Muscle layer of duodenum (tissue), 2 donors: ENCODE data around the gene CYSLTR1.
"Not testable (repeated sequence)": the region's sequence is repeated elsewhere in the genome, so short reads cannot be mapped to it uniquely, and the experiment has no call there.

Experiments
- H3K27ac ChIP-seq: one replicate; pipeline ENCODE4 v1.7.0; 2013; ENCODE audit warnings: mild to moderate bottlenecking, low read length
- H3K27me3 ChIP-seq: one replicate; pipeline ENCODE4 v1.7.0; 2013; ENCODE audit warnings: low read depth, mild to moderate bottlenecking, control low read depth, low read length
- H3K36me3 ChIP-seq, 2 donors: one replicate each; pipeline ENCODE4 v1.7.0; 2013; ENCODE audit warnings: low read length in 2 of 2, control low read depth in 1 of 2, mild to moderate bottlenecking in 1 of 2; ENCODE audit not compliant: insufficient read depth in 2 of 2, control insufficient read depth in 1 of 2
- H3K4me1 ChIP-seq, 2 donors: one replicate each; pipeline ENCODE4 v1.7.0; 2013; ENCODE audit warnings: low read length in 2 of 2, mild to moderate bottlenecking in 2 of 2, control low read depth in 1 of 2, moderate library complexity in 1 of 2; ENCODE audit not compliant: insufficient read depth in 2 of 2, control insufficient read depth in 1 of 2
- H3K4me3 ChIP-seq, 2 donors: one replicate each; pipeline ENCODE4 v1.7.0; 2013; ENCODE audit warnings: low read length in 2 of 2, low read depth in 1 of 2, mild to moderate bottlenecking in 1 of 2
- H3K9me3 ChIP-seq, 2 donors: one replicate each; pipeline ENCODE4 v1.7.0; 2013; ENCODE audit warnings: low read length in 2 of 2, control low read depth in 1 of 2, mild to moderate bottlenecking in 1 of 2; ENCODE audit not compliant: control insufficient read depth in 1 of 2
- donor health status: healthy.

The CYSLTR1 gene

GRCh38 chrX:78322863-78323262, 4.5 kb downstream of the CYSLTR1 start:
- Histone ChIP-seq H3K9me3 (no peaks in the 10 kb centered on the region), H3K27ac (no peak overlapping the region), H3K4me3 (no peak overlapping the region), H3K27me3 (no peaks in the 10 kb centered on the region), H3K4me1 (peaks cover 0 to 5% of the 10 kb centered on the region in 2 donors), H3K36me3 (no peaks in the 10 kb centered on the region)

DNA sequence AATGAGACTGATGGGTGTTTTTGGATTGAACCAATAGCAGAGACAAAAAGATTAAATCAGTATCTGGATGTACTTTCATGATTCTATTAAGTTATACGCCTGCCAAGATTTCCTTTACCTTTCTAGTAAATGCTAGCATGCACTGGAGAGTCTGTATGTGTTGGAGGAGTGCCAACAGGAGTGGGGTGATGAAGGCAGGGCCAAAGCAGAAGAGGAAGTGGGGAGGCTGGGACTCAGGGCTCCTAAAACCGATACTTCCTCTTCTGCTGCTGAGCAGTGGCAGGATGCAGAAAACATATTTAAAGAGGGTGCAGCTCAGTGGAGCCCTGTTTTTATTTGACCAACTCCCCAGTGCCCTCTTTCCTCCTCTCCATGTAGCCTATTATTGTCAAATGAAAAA, 5.6 kb downstream of the CYSLTR1 start:
- H3K27me3 ChIP-seq, result no peaks in the 10 kb centered on the region
- H3K4me1 ChIP-seq, result peaks cover 0 to 5% of the 10 kb centered on the region in 2 donors
- H3K4me3 ChIP-seq, result no peak overlapping the region
- no peaks in the 10 kb centered on the region for H3K9me3 ChIP-seq
- H3K36me3 ChIP-seq, result no peaks in the 10 kb centered on the region
- H3K27ac ChIP-seq, result no peak overlapping the region

DNA sequence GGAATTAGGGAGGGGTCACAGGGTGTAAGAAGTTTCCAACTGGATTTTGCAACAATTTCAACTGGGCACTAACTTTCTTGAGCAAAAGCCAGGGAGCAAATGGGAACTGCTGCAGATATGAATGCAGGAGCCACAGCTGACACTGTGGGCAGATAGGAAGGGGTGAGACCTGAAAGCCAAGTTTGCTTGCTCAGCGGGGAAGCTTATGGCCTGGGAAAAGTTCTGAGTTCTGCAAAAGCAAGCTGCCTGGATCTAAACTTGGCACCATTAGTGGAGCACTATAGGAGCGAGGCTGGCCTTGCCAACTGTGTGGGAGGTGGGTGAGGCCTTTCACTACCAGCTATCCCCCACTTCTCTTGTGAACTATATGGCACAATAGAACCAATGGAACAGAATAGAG, 11.1 kb downstream of the CYSLTR1 start:
- no peaks in the 10 kb centered on the region for H3K9me3 ChIP-seq

GRCh38 chrX:78315745-78316144, 11.7 kb downstream of the CYSLTR1 start:
- H3K9me3 ChIP-seq, result no peaks in the 10 kb centered on the region
- no peaks in the 10 kb centered on the region for H3K27me3 ChIP-seq
- H3K36me3 ChIP-seq, result no peaks in the 10 kb centered on the region
- no peak overlapping the region for H3K27ac ChIP-seq
- H3K4me1 ChIP-seq, result no peaks in the 10 kb centered on the region
- no peak overlapping the region for H3K4me3 ChIP-seq

More for the DNA sequence above, 11.1 kb downstream of the CYSLTR1 start:
- H3K27me3 ChIP-seq, result no peaks in the 10 kb centered on the region
- H3K4me3 ChIP-seq, result no peak overlapping the region
- H3K27ac ChIP-seq, result no peak overlapping the region
- no peaks in the 10 kb centered on the region for H3K36me3 ChIP-seq
- no peaks in the 10 kb centered on the region for H3K4me1 ChIP-seq

GRCh38 chrX:78314561-78314960, 12.8 kb downstream of the CYSLTR1 start:
- Histone ChIP-seq H3K9me3 (no peaks in the 10 kb centered on the region), H3K27ac (no peak overlapping the region), H3K36me3 (no peaks in the 10 kb centered on the region), H3K27me3 (no peaks in the 10 kb centered on the region), H3K4me1 (no peaks in the 10 kb centered on the region), H3K4me3 (no peak overlapping the region)

GRCh38 chrX:78313526-78313925, 13.9 kb downstream of the CYSLTR1 start:
- no peaks in the 10 kb centered on the region for H3K4me1 ChIP-seq
- no peak overlapping the region for H3K27ac ChIP-seq
- no peaks in the 10 kb centered on the region for H3K27me3 ChIP-seq
- H3K4me3 ChIP-seq, result no peak overlapping the region
- H3K9me3 ChIP-seq, result no peaks in the 10 kb centered on the region
- H3K36me3 ChIP-seq, result no peaks in the 10 kb centered on the region

DNA sequence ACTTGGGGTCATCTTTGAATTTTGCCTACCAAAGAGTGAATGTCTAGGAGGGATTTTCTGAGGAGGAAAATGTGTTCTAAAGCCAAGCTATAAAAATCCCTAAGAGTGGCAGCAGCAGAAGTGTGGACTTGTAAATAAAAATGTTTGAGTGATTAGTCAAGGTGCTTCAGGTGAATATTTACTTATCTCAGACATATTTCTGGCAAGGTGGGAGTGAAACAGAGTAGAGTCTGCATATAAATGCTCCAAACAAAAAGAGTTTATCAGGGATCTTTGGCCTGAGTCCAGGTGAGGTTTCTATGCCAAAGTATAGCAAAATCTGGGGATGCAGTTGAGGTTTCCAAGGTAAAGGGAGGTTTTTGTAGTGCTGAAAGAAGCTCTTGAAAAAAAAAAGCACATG, 19.7 kb downstream of the CYSLTR1 start:
- Histone ChIP-seq H3K9me3 (no peaks in the 10 kb centered on the region), H3K4me3 (no peak overlapping the region), H3K27me3 (no peaks in the 10 kb centered on the region), H3K36me3 (no peaks in the 10 kb centered on the region), H3K27ac (no peak overlapping the region), H3K4me1 (no peaks in the 10 kb centered on the region)

GRCh38 chrX:78303086-78303485, 24.3 kb downstream of the CYSLTR1 start:
- Histone ChIP-seq H3K27me3 (no peaks in the 10 kb centered on the region), H3K9me3 (peaks cover 0 to 5% of the 10 kb centered on the region in 2 donors), H3K27ac (no peak overlapping the region), H3K36me3 (no peaks in the 10 kb centered on the region), H3K4me1 (no peaks in the 10 kb centered on the region), H3K4me3 (no peak overlapping the region)

DNA sequence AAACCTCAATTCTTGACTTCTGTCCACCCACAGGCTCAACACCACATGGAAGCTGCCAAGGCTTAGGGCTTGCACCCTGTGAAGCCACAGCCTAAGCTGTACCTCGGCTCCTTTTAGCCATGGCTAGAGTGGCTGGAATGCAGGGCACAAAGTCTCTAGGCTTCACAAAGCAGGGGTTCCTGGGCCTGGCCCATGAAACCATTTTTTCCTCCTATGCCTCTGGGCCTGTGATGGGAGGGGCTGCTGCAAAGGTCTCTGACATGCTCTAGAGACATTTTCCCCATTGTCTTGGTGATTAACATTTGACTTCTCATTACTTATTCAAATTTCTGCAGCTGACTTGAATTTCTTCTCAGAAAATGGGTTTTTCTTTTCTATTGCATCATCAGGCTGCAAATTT, 26.5 kb downstream of the CYSLTR1 start:
- not testable (repeated sequence) for H3K4me1 ChIP-seq, H3K36me3 ChIP-seq, H3K27me3 ChIP-seq, H3K27ac ChIP-seq, H3K4me3 ChIP-seq, H3K9me3 ChIP-seq

DNA sequence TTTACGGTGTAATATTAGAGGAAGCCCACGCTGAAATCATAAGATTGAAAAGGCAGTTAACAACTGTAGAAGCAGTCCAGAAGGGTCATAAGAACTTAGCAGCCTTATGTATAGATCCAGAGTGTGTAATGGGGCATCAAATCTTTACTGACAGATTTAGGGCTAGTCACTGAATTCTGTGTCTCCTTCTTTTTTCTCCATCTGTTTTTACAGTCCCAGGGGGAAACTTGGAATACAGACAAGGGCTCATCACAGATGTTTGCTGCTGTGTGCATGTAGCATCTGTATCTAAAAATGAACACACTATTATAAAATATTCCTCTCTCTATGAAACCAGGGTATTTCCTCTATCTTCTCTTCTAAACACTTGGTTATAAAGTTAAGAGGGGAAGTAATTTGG, 43.9 kb downstream of the CYSLTR1 start:
- H3K36me3 ChIP-seq, result no peaks in the 10 kb centered on the region
- H3K27ac ChIP-seq, result no peak overlapping the region
- no peaks in the 10 kb centered on the region for H3K4me1 ChIP-seq

GRCh38 chrX:78237127-78237526, 90.3 kb downstream of the CYSLTR1 start:
- H3K4me3 ChIP-seq, result no peak overlapping the region
- H3K9me3 ChIP-seq, result no peaks in the 10 kb centered on the region
- no peaks in the 10 kb centered on the region for H3K4me1 ChIP-seq
- no peaks in the 10 kb centered on the region for H3K27me3 ChIP-seq
- no peak overlapping the region for H3K27ac ChIP-seq
- H3K36me3 ChIP-seq, result no peaks in the 10 kb centered on the region

More for the DNA sequence above, 43.9 kb downstream of the CYSLTR1 start:
- no peak overlapping the region for H3K4me3 ChIP-seq
- H3K9me3 ChIP-seq, result no peaks in the 10 kb centered on the region
- H3K27me3 ChIP-seq, result no peaks in the 10 kb centered on the region

- not testable (repeated sequence) for H3K27me3 ChIP-seq, H3K9me3 ChIP-seq, H3K4me3 ChIP-seq, H3K4me1 ChIP-seq, H3K36me3 ChIP-seq, H3K27ac ChIP-seq
Measured at GRCh38 chrX:78226047-78226446, 101.4 kb downstream of the CYSLTR1 start.
